ENCODE data around the gene NFASC.

The NFASC gene

DNA sequence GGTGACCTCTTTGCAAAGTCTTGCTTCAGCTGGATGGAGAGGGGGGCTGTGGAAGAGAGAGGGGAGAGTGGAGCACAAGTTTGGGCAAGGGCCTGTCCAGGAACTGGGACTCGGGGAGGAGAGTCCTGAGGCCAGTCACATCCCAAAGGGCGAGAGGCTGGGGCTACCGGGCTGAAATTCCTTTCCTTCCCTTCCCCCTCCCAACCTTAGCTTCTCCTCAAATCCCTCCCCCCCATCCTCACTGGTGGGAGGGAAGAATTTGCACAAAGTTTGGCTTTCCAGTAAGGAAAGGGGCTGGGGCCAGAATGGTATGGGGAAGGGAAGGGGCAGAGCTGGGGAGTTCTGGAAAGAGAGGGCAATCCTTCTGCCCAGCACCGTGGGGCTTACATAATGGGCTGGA lies 173.2 kb downstream of the NFASC start:
- TF ChIP-seq, protein P1, sequence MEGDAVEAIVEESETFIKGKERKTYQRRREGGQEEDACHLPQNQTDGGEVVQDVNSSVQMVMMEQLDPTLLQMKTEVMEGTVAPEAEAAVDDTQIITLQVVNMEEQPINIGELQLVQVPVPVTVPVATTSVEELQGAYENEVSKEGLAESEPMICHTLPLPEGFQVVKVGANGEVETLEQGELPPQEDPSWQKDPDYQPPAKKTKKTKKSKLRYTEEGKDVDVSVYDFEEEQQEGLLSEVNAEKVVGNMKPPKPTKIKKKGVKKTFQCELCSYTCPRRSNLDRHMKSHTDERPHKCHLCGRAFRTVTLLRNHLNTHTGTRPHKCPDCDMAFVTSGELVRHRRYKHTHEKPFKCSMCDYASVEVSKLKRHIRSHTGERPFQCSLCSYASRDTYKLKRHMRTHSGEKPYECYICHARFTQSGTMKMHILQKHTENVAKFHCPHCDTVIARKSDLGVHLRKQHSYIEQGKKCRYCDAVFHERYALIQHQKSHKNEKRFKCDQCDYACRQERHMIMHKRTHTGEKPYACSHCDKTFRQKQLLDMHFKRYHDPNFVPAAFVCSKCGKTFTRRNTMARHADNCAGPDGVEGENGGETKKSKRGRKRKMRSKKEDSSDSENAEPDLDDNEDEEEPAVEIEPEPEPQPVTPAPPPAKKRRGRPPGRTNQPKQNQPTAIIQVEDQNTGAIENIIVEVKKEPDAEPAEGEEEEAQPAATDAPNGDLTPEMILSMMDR (IDR thresholded peaks at IDR 0.05): no peak
- Histone ChIP-seq H3K4me1 (ENCODE audit: control insufficient read depth in 1 of 2, insufficient read depth in 1 of 2, low read depth in 1 of 2, low read length in 1 of 2) (peaks cover 3 to 11% of the 10 kb centered on the region in 2 experiments), H3K27me3 (peaks cover 83% of the 10 kb centered on the region), H3K9me3 (no peaks in the 10 kb centered on the region), H3K36me3 (no peaks in the 10 kb centered on the region), H3K27ac (no peak overlapping the region), H3K4me3 (ENCODE audit: low read depth in 1 of 2, low read length in 1 of 2) (no peak overlapping the region)

DNA sequence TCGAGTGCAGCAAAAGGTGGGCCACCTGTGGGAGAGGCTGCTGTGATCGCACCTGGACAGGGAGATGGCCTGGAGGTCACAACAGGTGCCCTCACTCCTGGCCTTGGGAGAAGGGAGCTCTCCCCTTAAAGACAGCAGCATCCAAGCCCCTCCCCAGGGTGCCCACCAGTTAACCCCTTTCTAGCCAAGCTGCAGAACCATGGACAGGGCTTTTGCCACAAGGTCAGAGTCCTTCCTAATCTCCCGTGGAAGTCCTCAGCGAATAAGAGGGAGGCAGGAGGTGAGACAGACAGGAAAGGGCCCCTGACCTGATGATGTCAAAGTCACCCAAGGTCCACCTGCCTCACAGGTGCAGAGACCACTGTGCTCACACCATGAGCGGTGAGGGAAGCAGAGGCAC lies 174.1 kb downstream of the NFASC start:
- H3K4me1 ChIP-seq (ENCODE audit: control insufficient read depth in 1 of 2, insufficient read depth in 1 of 2, low read depth in 1 of 2, low read length in 1 of 2): peaks cover 3 to 11% of the 10 kb centered on the region in 2 experiments
- no peak overlapping the region for H3K4me3 ChIP-seq (ENCODE audit: low read depth in 1 of 2, low read length in 1 of 2)
- TF ChIP-seq, protein P1 (IDR thresholded peaks at IDR 0.05): no peak
- no peak overlapping the region for H3K27ac ChIP-seq
- no peaks in the 10 kb centered on the region for H3K36me3 ChIP-seq
- H3K9me3 ChIP-seq: no peaks in the 10 kb centered on the region
- peaks cover 83% of the 10 kb centered on the region for H3K27me3 ChIP-seq

DNA sequence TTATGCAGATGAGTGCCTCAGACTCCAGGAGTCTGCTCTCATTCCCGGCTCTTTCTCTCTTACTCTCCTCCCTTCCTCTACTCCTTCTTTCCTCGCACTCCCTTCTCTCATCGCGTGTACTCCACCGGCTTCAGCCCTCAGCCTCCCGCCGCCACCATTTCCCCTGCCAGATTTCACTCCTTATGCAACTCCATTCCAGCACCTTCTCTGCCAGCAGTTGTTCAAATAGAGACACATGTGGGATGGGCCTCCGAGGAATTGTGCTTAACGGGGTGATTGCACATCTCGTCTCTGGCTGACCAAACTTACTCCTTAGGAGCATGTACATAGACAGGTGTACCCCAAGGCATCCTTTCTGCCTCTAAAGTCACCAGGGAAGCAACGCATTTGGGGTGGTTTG lies 174.5 kb downstream of the NFASC start:
- H3K36me3 ChIP-seq: no peaks in the 10 kb centered on the region
- TF ChIP-seq, protein P1 (IDR thresholded peaks at IDR 0.05): no peak
- H3K27ac ChIP-seq: no peak overlapping the region
- H3K4me3 ChIP-seq (ENCODE audit: low read depth in 1 of 2, low read length in 1 of 2): no peak overlapping the region
- H3K4me1 ChIP-seq (ENCODE audit: control insufficient read depth in 1 of 2, insufficient read depth in 1 of 2, low read depth in 1 of 2, low read length in 1 of 2): peaks cover 3 to 11% of the 10 kb centered on the region in 2 experiments
- H3K27me3 ChIP-seq: peaks cover 82% of the 10 kb centered on the region
- no peaks in the 10 kb centered on the region for H3K9me3 ChIP-seq

DNA sequence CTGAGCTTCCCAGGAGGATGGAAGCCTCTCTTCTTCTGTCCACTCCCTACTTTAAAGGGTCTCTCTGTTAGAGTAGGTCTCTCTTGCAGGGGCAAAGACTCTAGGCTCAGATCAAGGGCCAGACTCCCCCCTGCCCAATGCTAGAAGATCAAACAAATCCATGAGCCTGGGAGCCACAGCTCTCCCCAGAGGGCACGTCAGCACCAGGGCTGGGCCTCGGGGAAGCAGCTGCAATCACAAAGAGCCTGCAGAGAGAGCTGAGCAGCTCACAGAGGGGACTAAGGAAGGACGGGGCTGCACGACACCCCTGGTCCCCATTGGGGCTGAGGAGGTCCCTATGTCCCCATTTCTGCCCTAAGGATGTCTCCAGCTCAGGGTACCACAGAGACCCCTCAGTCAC lies 176.2 kb downstream of the NFASC start:
- H3K27ac ChIP-seq: no peak overlapping the region
- TF ChIP-seq, protein P1 (IDR thresholded peaks at IDR 0.05): no peak
- no peak overlapping the region for H3K4me3 ChIP-seq (ENCODE audit: low read depth in 1 of 2, low read length in 1 of 2)
- H3K4me1 ChIP-seq (ENCODE audit: control insufficient read depth in 1 of 2, insufficient read depth in 1 of 2, low read depth in 1 of 2, low read length in 1 of 2): peaks cover 3 to 11% of the 10 kb centered on the region in 2 experiments
- H3K9me3 ChIP-seq: no peaks in the 10 kb centered on the region
- peaks cover 65% of the 10 kb centered on the region for H3K27me3 ChIP-seq
- no peaks in the 10 kb centered on the region for H3K36me3 ChIP-seq

DNA sequence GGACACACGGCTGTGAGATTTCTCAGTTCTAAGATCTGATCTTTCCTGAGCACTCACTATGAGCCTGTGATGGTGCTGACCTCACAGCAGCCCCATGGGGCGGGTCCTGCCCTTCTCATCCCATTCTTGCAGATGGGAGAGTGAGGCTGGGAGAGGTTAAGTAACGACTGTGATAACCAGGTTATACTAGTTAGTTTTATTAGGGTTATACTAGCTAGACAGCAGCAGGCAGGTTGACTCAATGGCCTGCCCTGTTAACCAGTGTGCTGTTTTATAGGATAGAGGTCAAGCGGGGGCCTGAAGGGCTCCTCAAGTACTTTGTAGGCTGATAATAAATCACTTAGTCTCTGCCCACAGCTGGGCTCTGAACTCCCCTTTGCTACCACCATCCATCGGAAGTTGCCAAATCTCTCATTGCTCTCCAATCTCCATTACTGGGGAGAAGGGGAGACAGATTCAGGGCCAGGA lies 177.1 kb downstream of the NFASC start:
- Histone ChIP-seq H3K9me3 (no peaks in the 10 kb centered on the region), H3K27me3 (peaks cover 56% of the 10 kb centered on the region), H3K27ac (no peak overlapping the region), H3K4me3 (ENCODE audit: low read depth in 1 of 2, low read length in 1 of 2) (no peak overlapping the region), H3K36me3 (no peaks in the 10 kb centered on the region), H3K4me1 (ENCODE audit: control insufficient read depth in 1 of 2, insufficient read depth in 1 of 2, low read depth in 1 of 2, low read length in 1 of 2) (peaks cover 3 to 6% of the 10 kb centered on the region in 2 experiments)
- TF ChIP-seq, protein P1 (IDR thresholded peaks at IDR 0.05): no peak

DNA sequence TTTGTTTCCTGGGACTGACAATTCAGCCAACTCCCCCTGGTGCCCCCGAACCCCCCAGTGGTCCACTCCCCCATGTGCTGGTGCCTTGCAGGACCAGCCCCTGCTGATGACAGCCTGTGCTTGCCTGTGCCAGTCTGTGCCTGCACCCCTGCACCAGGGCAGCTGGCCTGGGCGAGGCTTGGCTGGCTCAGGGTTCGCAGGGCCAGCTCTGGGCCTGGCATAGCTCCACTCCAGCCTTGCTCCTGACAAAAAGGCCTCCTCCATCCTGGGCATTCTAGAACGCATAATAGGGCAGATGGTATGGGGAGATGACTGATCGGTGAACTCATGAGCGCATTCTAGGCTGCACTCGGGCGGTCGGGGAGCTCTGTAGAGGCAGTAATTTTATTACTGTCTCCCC lies 177.7 kb downstream of the NFASC start:
- TF ChIP-seq, protein P1 (IDR thresholded peaks at IDR 0.05): no peak
- Histone ChIP-seq H3K4me3 (ENCODE audit: low read depth in 1 of 2, low read length in 1 of 2) (no peak overlapping the region), H3K4me1 (ENCODE audit: control insufficient read depth in 1 of 2, insufficient read depth in 1 of 2, low read depth in 1 of 2, low read length in 1 of 2) (no peaks in the 10 kb centered on the region)

More for the DNA sequence above, 177.7 kb downstream of the NFASC start:
- peaks cover 50% of the 10 kb centered on the region for H3K27me3 ChIP-seq
- no peaks in the 10 kb centered on the region for H3K9me3 ChIP-seq
- no peaks in the 10 kb centered on the region for H3K36me3 ChIP-seq
- no peak overlapping the region for H3K27ac ChIP-seq

Data from neutrophil (primary cell).